HepG2 (cell line): ENCODE measurements around the gene NAA38. TPM values are rescaled to one million over a fixed set of nuclear protein-coding genes. Genes with fewer than 3 reads are reported as not detected.

Source experiments
- ATF2 ChIP-seq: sonication (generic); formaldehyde crosslinking; IDR thresholded peaks from 2 replicates; pipeline ENCODE4 v1.4.0; 2020; ENCODE audit warnings: missing genetic modification reagents
- BRF2 ChIP-seq: sonication (generic); formaldehyde crosslinking; IDR thresholded peaks from 2 replicates; pipeline ENCODE4 v1.8.1; 2022; ENCODE audit warnings: mild to moderate bottlenecking, missing genetic modification reagents
- CEBPZ ChIP-seq: IDR thresholded peaks from 2 replicates; pipeline ENCODE4 v1.6.1; 2012; ENCODE audit warnings: low read length, improper control_type of control experiment
- CENPT ChIP-seq: sonication (generic); formaldehyde crosslinking; IDR thresholded peaks from 2 replicates; pipeline ENCODE4 v1.8.0; 2022; ENCODE audit warnings: low read depth, mild to moderate bottlenecking, moderate library complexity, missing genetic modification reagents
- GATA4 ChIP-seq: sonication (generic); IDR thresholded peaks from 2 replicates; pipeline ENCODE4 v1.6.1; 2016; ENCODE audit warnings: antibody characterized with exemption, low read depth, borderline replicate concordance
- HNRNPLL ChIP-seq: fragments of 200-400 bp; formaldehyde crosslinking; IDR thresholded peaks from 2 replicates; pipeline ENCODE4 v1.6.1; 2017; ENCODE audit warnings: mild to moderate bottlenecking, low read depth, low read length; ENCODE audit not compliant: poor library complexity, severe bottlenecking
- KAT7 ChIP-seq: IDR thresholded peaks from 2 replicates; pipeline ENCODE4 v1.6.1; 2018; ENCODE audit warnings: borderline replicate concordance, missing compliant biosample characterization
- MEF2D ChIP-seq: sonication (generic); formaldehyde crosslinking; IDR thresholded peaks from 2 replicates; pipeline ENCODE4 v1.5.1; 2020; ENCODE audit warnings: mild to moderate bottlenecking, missing genetic modification reagents
- RAD51 ChIP-seq: fragments of 450-650 bp; IDR thresholded peaks from 2 replicates; pipeline ENCODE4 v1.6.1; 2016; ENCODE audit warnings: borderline replicate concordance
- ZFP36L1 ChIP-seq: sonication (generic); formaldehyde crosslinking; IDR thresholded peaks from 2 replicates; pipeline ENCODE4 v1.8.0; 2022; ENCODE audit warnings: mild to moderate bottlenecking, missing genetic modification reagents, moderate library complexity
- ZFP82 ChIP-seq: sonication (generic); formaldehyde crosslinking; IDR thresholded peaks from 2 replicates; pipeline ENCODE4 v1.5.1; 2020; ENCODE audit warnings: mild to moderate bottlenecking, missing genetic modification reagents, borderline replicate concordance
- ZKSCAN1 ChIP-seq: fragments of 150-350 bp; IDR thresholded peaks from 2 replicates; pipeline ENCODE4 v1.6.1; 2014; ENCODE audit warnings: low read length
- ZNF317 ChIP-seq: sonication (generic); formaldehyde crosslinking; IDR thresholded peaks from 2 replicates; pipeline ENCODE4 v1.5.0; 2020; ENCODE audit warnings: mild to moderate bottlenecking, missing genetic modification reagents
- ZNF34 ChIP-seq: sonication (generic); formaldehyde crosslinking; IDR thresholded peaks from 2 replicates; pipeline ENCODE4 v1.4.0; 2020; ENCODE audit warnings: mild to moderate bottlenecking, missing genetic modification reagents, borderline replicate concordance
- ZNF513 ChIP-seq: sonication (generic); formaldehyde crosslinking; conservative IDR thresholded peaks from 2 replicates; pipeline ENCODE4 v1.5.0; 2020; ENCODE audit warnings: missing genetic modification reagents
- ZNF776 ChIP-seq: sonication (generic); formaldehyde crosslinking; IDR thresholded peaks from 2 replicates; pipeline ENCODE4 v1.4.0; 2020; ENCODE audit warnings: mild to moderate bottlenecking, missing genetic modification reagents
- polyA plus RNA-seq, 8 experiments: library from polyadenylated mRNA; depleted of rRNA in 3 of 8; stranded (reverse) in 7 of 8; unstranded in 1 of 8; fragments of >200 nt; fragmentation: Illumina TruSeq in 4 of 8; extraction: Trizol in 4 of 8; gene quantifications; 2 replicates each; pipeline versions ENCODE4 v1.2.1 to v1.2.3, GENCODE V29; 2011 to 2016; ENCODE audit warnings: low read depth in 4 of 8, missing spikeins in 1 of 8, mixed read lengths in 1 of 8; ENCODE audit not compliant: insufficient read depth in 1 of 8
- total RNA-seq, 5 experiments: library from RNA; depleted of rRNA; stranded (reverse); fragments of >200 nt; fragmentation: Illumina TruSeq; extraction: Trizol; gene quantifications; 2 replicates each; pipeline ENCODE4 v1.2.3, GENCODE V29; 2016; ENCODE audit warnings: low read depth in 1 of 5
- TF ChIP-seq, protein P1 (sequence below): sonication (generic); formaldehyde crosslinking; IDR thresholded peaks from 2 replicates; pipeline ENCODE4; 2020; ENCODE audit warnings: missing genetic modification reagents, mild to moderate bottlenecking, borderline replicate concordance

NAA38 gene
- total and polyA plus RNA-seq, 2 of the 13 experiments (the other 11 are each of a cell fraction or from before 2014, with no cell fraction given), result 46.9 to 91.6 TPM

DNA sequence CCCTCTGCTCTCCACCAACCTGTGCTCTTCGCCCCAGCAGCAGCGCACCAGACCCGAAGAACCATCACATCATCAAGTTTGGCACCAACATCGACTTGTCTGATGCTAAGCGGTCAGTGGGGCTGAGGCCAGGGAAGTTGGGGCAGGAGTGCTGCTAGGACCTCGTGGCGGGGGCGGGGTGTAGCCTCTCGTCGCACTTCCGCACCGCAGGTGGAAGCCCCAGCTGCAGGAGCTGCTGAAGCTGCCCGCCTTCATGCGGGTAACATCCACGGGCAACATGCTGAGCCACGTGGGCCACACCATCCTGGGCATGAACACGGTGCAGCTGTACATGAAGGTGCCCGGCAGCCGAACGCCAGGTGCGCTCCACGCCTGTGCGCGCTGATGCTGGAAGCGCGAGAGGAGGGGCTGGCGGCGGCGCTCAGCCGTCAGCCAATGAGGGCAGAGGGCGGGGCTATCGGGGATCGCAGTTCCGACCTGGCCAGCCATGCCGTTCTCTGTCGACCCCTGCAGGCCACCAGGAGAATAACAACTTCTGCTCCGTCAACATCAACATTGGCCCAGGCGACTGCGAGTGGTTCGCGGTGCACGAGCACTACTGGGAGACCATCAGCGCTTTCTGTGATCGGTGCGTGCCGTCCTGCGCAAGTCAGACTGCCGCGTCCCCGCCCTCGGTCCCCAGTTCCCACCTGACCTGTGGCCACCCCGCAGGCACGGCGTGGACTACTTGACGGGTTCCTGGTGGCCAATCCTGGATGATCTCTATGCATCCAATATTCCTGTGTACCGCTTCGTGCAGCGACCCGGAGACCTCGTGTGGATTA is 5.7 kb downstream of the NAA38 start (continued):
- TF ChIP-seq HNRNPLL, result peak; percentile 63
- TF ChIP-seq ZNF317 (CRISPR knock-in tag), result no peak
- peak; percentile 20; the same call in 1 of the 2 replicates for TF ChIP-seq ATF2 (CRISPR knock-in tag)
- TF ChIP-seq MEF2D (CRISPR knock-in tag), result 0 out of 2 replicates have a peak, but pooled peaks have one; percentile 10
- TF ChIP-seq CEBPZ, result no peak
- no peak for TF ChIP-seq ZKSCAN1
- no peak for TF ChIP-seq ZFP36L1
- no peak for TF ChIP-seq GATA4
- TF ChIP-seq RAD51, result no peak
- no peak for TF ChIP-seq ZNF513 (CRISPR knock-in tag)
- TF ChIP-seq, protein P1, sequence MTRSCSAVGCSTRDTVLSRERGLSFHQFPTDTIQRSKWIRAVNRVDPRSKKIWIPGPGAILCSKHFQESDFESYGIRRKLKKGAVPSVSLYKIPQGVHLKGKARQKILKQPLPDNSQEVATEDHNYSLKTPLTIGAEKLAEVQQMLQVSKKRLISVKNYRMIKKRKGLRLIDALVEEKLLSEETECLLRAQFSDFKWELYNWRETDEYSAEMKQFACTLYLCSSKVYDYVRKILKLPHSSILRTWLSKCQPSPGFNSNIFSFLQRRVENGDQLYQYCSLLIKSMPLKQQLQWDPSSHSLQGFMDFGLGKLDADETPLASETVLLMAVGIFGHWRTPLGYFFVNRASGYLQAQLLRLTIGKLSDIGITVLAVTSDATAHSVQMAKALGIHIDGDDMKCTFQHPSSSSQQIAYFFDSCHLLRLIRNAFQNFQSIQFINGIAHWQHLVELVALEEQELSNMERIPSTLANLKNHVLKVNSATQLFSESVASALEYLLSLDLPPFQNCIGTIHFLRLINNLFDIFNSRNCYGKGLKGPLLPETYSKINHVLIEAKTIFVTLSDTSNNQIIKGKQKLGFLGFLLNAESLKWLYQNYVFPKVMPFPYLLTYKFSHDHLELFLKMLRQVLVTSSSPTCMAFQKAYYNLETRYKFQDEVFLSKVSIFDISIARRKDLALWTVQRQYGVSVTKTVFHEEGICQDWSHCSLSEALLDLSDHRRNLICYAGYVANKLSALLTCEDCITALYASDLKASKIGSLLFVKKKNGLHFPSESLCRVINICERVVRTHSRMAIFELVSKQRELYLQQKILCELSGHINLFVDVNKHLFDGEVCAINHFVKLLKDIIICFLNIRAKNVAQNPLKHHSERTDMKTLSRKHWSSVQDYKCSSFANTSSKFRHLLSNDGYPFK (CRISPR knock-in tag), result no peak
- no peak; the same call in 1 of the 2 replicates for TF ChIP-seq KAT7 (CRISPR knock-in tag)
- no peak for TF ChIP-seq BRF2 (CRISPR knock-in tag)
- TF ChIP-seq CENPT (CRISPR knock-in tag), result no peak
- TF ChIP-seq ZNF776, result no peak; the same call in 1 of the 2 replicates
- TF ChIP-seq ZFP82 (CRISPR knock-in tag), result no peak
- no peak for TF ChIP-seq ZNF34
